Sciatic nerve (tissue), 2 donors: Measurements from ENCODE around the gene MFSD8. TPM values are rescaled to one million over a fixed set of nuclear protein-coding genes. Genes with fewer than 3 reads are reported as not detected.

Source experiments
- ATAC-seq: fragments of 200-7000 bp; cut with Tn5 transposase; one replicate; pipeline ENCODE4 v1.9.1; 2020; ENCODE audit warnings: mild to moderate bottlenecking, moderate library complexity
- DNase-seq: peaks from one replicate; pipeline ENCODE4 v3.0.0-alpha.2; 2020; ENCODE audit warnings: low spot score
- intact Hi-C: fragments of 100-400 bp; cut with DNase I; formaldehyde crosslinking; loops from one replicate; pipeline ENCODE4 v1.14.2; 2022
- total RNA-seq: library from RNA; stranded (reverse); fragmentation: NEBNext Ultra II Directional; extraction: Animal tissue kit (Norgen Biotek cat#: 25700); gene quantifications from one replicate; pipeline ENCODE4 v1.2.1, GENCODE V29; 2021
- donor health status: DM: no; HTN: no; CAD: no.
- donor health status: DM: no; HTN: no; CAD: no.

MFSD8 gene
- total RNA-seq, 1 donor from 2014 or later = 37.5 TPM

DNA sequence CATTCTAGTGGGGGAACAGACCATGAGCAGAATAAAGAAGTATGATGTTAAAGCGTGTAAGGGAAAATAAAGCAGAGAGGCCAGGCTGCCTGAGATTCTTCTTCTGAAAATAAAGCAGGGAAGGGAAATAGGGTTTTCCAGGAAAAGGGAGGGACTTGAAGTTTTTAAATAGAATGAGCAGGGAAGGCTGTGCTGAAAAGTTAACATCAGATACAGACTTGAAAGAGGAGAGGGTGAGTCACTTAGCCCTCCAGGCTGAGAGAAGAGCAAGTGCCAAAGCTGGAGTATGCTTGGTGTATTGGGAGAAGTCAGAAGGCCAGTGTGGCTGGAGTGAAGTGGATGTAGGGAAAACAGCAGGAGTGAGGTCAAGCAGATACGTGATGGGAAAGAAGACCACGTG lies 94.3 kb downstream of the MFSD8 start:
- intact Hi-C loops = no loop called here
- no peak for DNase-seq
- ATAC-seq = peak; percentile 49

DNA sequence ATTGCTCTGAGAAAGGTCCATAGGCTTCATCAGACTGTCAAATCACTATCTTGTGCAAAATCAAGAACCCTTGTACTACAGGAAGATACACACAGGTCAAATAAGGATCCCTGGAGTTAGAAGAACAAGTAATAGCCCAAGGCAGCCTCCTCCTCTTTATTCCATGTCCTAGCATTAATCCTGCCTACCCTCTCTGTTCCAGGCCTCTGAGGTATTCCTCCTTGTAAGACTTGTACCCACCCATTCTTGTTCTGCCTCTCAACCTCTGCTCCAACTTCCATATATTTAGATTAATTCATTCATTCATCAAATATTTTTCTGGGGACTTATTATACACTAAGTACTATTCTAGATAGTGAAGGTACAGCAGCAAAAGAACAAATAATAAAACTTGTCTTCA lies 94.7 kb downstream of the MFSD8 start:
- no peak for DNase-seq
- intact Hi-C loops = no loop called here
- no peak for ATAC-seq

DNA sequence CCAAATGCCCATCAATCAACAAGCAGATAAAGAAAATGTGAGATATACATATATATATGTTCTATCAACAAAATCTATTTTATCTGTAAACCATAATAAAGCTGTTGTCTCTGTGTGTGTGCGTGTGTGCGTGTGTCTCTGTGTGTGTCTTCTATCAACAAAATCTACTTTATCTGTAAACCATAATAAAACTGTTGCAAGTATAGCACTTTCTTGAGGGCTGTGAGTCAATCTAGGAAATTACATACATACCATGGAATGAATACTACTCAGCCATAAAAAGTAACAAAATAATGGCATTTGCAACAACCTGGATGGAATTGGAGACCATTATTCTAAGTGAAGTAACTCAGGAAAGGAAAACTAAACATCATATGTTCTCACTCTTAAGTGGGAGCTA lies 96.8 kb downstream of the MFSD8 start:
- intact Hi-C loops = no loop called here
- DNase-seq (no peak), ATAC-seq (no peak)

Other genes with a start within 250 kb of the MFSD8 start
- not detected for gene SLC25A31, start 234.8 kb downstream of the MFSD8 start, total RNA-seq
- gene HSPA4L, start 182.9 kb downstream of the MFSD8 start, total RNA-seq = 12.6 TPM
- 1.7 TPM for gene PLK4, start 84.3 kb downstream of the MFSD8 start, total RNA-seq
- 14.2 TPM for gene ABHD18, start 233 bp upstream of the MFSD8 start, total RNA-seq
- 28.0 TPM for gene LARP1B, start 96.1 kb upstream of the MFSD8 start, total RNA-seq